IPS DF 6.9 (cell line): ENCODE data around the gene MSH5.
"Not testable (repeated sequence)": the region's sequence is repeated elsewhere in the genome, so short reads cannot be mapped to it uniquely, and the experiment has no call there.

Experiments used
- DNase-seq: peaks from one replicate; pipeline ENCODE4 v3.0.0-alpha.2; 2013; ENCODE audit warnings: low read depth, low spot score
- H3K27ac ChIP-seq: one replicate; pipeline ENCODE4 v1.5.1; 2013; ENCODE audit warnings: low read length, control low read depth
- H3K27me3 ChIP-seq: 2 replicates; pipeline ENCODE4 v1.6.1; 2013; ENCODE audit warnings: mild to moderate bottlenecking, low read length; ENCODE audit not compliant: control insufficient read depth, insufficient read depth
- H3K36me3 ChIP-seq: 2 replicates; pipeline ENCODE4 v1.6.1; 2013; ENCODE audit warnings: low read length; ENCODE audit not compliant: control insufficient read depth, insufficient read depth
- H3K4me1 ChIP-seq: 2 replicates; pipeline ENCODE4 v1.6.1; 2013; ENCODE audit warnings: low read length; ENCODE audit not compliant: control insufficient read depth, insufficient read depth
- H3K4me3 ChIP-seq: 2 replicates; pipeline ENCODE4 v1.5.1; 2013; ENCODE audit warnings: mild to moderate bottlenecking, low read length
- H3K9me3 ChIP-seq: 2 replicates; pipeline ENCODE4 v1.6.1; 2013; ENCODE audit warnings: low read length, inconsistent platforms; ENCODE audit not compliant: control insufficient read depth, insufficient read depth
- WGBS: extraction: QIAGEN DNeasy Blood & Tissue Kit; methylation state at CpG from one replicate; pipeline ENCODE4 v1.1.7; 2013; ENCODE audit warnings: mixed read lengths, missing lambda C conversion rate; ENCODE audit not compliant: insufficient read length, insufficient coverage; 5-methylcytosine and 5-hydroxymethylcytosine counted together

MSH5 gene

DNA sequence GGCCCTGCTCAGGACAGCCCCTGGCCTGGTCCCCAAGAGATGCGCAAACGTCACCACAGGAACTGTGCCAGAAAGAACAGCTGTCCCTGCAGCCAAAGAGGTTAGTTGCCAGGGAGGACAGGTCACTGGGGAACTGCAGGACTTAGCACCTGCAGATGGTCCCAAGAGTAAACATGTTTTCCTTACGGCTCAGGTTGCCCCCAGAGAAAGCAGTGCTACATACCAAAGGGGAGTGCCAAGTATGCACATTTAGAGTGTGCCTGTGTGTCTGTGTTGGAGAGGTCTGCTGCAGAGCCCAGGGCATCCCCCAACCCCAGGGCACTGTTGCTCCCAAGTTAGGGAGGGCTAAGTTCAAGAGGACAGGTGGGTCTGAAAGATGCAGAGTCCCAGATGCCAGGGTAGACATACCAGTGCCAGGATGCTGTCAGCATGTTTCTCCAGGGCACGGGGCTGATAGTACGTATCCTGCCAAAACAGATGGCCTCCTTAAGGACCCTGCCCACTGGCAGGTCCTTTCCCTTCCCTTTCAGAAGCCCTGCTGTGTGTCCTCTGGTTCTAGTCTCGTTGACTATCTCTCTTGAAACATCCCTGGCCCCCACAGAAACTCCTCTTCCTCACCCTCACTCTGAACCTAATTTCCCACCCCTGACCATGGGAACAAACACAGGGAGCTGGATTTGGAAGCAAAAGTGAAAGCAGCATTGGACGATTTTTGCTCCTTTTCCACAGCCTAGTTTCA lies 38.0 kb upstream of the MSH5 start:
- WGBS: no CpG with 5 or more reads among the region's 7 CpGs
- no peaks in the 10 kb centered on the region for H3K9me3 ChIP-seq
- peaks cover 2% of the 10 kb centered on the region; the same call in 1 of the 2 replicates for H3K36me3 ChIP-seq
- peak overlapping the region; percentile 80; the same call in 1 of the 2 replicates for H3K4me3 ChIP-seq
- no peak for DNase-seq
- peaks cover 6% of the 10 kb centered on the region for H3K4me1 ChIP-seq
- H3K27ac ChIP-seq: no peak overlapping the region
- H3K27me3 ChIP-seq: no peaks in the 10 kb centered on the region

- no peaks in the 10 kb centered on the region for H3K9me3 ChIP-seq
- no CpG with 5 or more reads among the region's 10 CpGs for WGBS
- no peak for DNase-seq
Measured at GRCh38 chr6:31702405-31702818, 37.4 kb upstream of the MSH5 start.

GRCh38 chr6:31702819-31703716 lies 36.7 kb upstream of the MSH5 start, which contains the start of gene ABHD16A:
TSS of gene ABHD16A (minus strand) at chr6:31703324. CDS start at chr6:31703281, 43 bp downstream.
- DNase-seq: peak; percentile 97
- H3K36me3 ChIP-seq: no peaks in the 10 kb centered on the region
- peak within 1 kb of the TSS; percentile 80; the same call in 1 of the 2 replicates for H3K4me3 ChIP-seq
- H3K27ac ChIP-seq: no peak within 1 kb of the TSS
- WGBS: no CpG with 5 or more reads among the region's 54 CpGs
- no peaks in the 10 kb centered on the region for H3K27me3 ChIP-seq
- H3K9me3 ChIP-seq: no peaks in the 10 kb centered on the region
- peaks cover 6% of the 10 kb centered on the region for H3K4me1 ChIP-seq

More at GRCh38 chr6:31702405-31702818, 37.4 kb upstream of the MSH5 start:
- Histone ChIP-seq H3K4me3 (peak overlapping the region; percentile 80; the same call in 1 of the 2 replicates), H3K27ac (no peak overlapping the region), H3K36me3 (peaks cover 2% of the 10 kb centered on the region; the same call in 1 of the 2 replicates), H3K4me1 (peaks cover 6% of the 10 kb centered on the region), H3K27me3 (no peaks in the 10 kb centered on the region)

DNA sequence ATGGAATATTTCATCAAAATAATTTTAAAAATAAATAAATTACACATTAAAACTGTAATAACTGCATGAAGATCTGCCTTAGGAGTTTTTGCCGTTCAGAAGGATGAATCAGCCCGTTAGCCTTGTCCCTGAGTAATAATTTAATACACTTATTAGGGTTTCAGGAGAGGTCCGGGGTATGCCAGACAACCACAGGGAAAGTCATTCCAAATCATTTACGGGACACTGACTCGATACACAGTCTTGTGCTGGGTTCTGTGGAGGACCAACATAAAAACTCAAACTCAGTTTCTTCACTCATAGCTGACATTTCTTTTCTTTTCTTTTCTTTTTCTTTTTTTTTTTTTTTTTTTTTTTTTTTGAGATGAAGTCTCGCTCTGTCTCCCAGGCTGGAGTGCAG lies 33.9 kb upstream of the MSH5 start:
- H3K9me3 ChIP-seq: no peaks in the 10 kb centered on the region
- no peak overlapping the region for H3K4me3 ChIP-seq
- H3K27ac ChIP-seq: no peak overlapping the region
- H3K36me3 ChIP-seq: no peaks in the 10 kb centered on the region
- H3K4me1 ChIP-seq: peaks cover 6% of the 10 kb centered on the region
- H3K27me3 ChIP-seq: no peaks in the 10 kb centered on the region
- no peak for DNase-seq
- no CpG with 5 or more reads among the region's 6 CpGs for WGBS

DNA sequence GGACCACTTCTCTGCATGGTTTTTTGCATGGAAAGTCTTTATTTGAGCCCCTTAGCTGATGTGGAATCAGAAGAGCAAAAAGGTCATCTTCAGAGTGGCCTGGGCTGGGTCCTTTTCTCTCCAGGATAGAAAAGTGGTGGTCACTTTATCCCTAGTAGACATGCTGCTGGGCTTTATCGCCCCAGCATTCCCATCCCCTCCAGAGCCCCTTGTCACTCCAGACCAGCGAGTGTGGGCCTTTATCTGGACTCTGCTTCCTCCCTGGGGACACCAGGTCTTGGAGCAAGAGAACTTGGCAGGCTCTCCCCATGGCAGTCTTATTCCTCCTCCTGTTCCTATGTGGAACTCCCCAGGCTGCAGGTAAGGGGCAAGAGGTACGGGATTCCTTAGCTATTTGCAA lies 33.2 kb upstream of the MSH5 start, which contains the start of gene LY6G6F:
TSS of gene LY6G6F (plus strand) at position 268 of the 400 bp plus-strand sequence. CDS start at position 309, 41 bp downstream.
- H3K4me3 ChIP-seq: no peak within 1 kb of the TSS
- H3K4me1 ChIP-seq: peaks cover 6% of the 10 kb centered on the region
- DNase-seq: no peak
- WGBS: no CpG with 5 or more reads among the region's 3 CpGs
- no peaks in the 10 kb centered on the region for H3K9me3 ChIP-seq
- H3K27me3 ChIP-seq: no peaks in the 10 kb centered on the region
- no peaks in the 10 kb centered on the region for H3K36me3 ChIP-seq
- H3K27ac ChIP-seq: no peak within 1 kb of the TSS

DNA sequence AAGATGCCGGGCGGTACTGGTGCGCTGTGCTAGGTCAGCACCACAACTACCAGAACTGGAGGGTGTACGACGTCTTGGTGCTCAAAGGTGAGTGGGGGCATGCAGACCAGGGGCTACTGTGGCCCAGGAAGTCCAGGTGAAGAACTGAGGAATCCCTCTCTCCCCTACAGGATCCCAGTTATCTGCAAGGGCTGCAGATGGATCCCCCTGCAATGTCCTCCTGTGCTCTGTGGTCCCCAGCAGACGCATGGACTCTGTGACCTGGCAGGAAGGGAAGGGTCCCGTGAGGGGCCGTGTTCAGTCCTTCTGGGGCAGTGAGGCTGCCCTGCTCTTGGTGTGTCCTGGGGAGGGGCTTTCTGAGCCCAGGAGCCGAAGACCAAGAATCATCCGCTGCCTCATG lies 32.1 kb upstream of the MSH5 start:
- no peaks in the 10 kb centered on the region for H3K9me3 ChIP-seq
- H3K36me3 ChIP-seq: no peaks in the 10 kb centered on the region
- no peak overlapping the region for H3K27ac ChIP-seq
- H3K4me3 ChIP-seq: no peak overlapping the region
- H3K27me3 ChIP-seq: no peaks in the 10 kb centered on the region
- no peak for DNase-seq
- H3K4me1 ChIP-seq: no peaks in the 10 kb centered on the region
- no CpG with 5 or more reads among the region's 10 CpGs for WGBS

- no peak overlapping the region for H3K4me3 ChIP-seq
- H3K27ac ChIP-seq: no peak overlapping the region
- H3K9me3 ChIP-seq: no peaks in the 10 kb centered on the region
- no CpG with 5 or more reads among the region's 3 CpGs for WGBS
- no peaks in the 10 kb centered on the region for H3K27me3 ChIP-seq
- H3K4me1 ChIP-seq: no peaks in the 10 kb centered on the region
- DNase-seq: no peak
- H3K36me3 ChIP-seq: no peaks in the 10 kb centered on the region
Measured at GRCh38 chr6:31708224-31708623, 31.6 kb upstream of the MSH5 start.

DNA sequence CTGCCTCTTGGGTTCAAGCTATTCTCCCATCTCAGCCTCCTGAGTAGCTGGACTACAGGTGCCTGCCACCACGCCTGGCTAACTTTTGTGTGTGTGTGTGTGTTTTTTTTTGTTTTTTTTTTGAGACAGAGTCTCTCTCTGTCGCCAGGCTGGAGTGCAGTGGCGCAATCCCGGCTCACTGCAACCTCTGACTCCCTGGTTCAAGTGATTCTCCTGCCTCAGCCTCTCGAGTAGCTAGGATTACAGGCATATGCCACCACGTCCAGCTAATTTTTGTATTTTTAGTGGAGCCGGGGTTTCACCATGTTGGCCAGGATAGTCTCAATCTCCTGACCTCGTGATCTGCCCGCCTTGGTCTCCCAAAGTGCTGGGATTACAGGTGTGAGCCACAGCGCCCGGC lies 30.6 kb upstream of the MSH5 start:
- H3K36me3 ChIP-seq, H3K27me3 ChIP-seq, H3K27ac ChIP-seq, H3K9me3 ChIP-seq, H3K4me1 ChIP-seq, H3K4me3 ChIP-seq, DNase-seq: not testable (repeated sequence)
- no CpG with 5 or more reads among the region's 11 CpGs for WGBS

GRCh38 chr6:31710523-31711219 lies 29.1 kb upstream of the MSH5 start:
- H3K4me3 ChIP-seq: no peak overlapping the region
- H3K27ac ChIP-seq: no peak overlapping the region
- no peak for DNase-seq
- H3K9me3 ChIP-seq: no peaks in the 10 kb centered on the region
- no CpG with 5 or more reads among the region's 5 CpGs for WGBS
- no peaks in the 10 kb centered on the region for H3K36me3 ChIP-seq
- H3K4me1 ChIP-seq: peaks cover 6% of the 10 kb centered on the region
- H3K27me3 ChIP-seq: no peaks in the 10 kb centered on the region

- Histone ChIP-seq H3K4me1 (peaks cover 6% of the 10 kb centered on the region), H3K4me3 (no peak overlapping the region), H3K27ac (no peak overlapping the region), H3K36me3 (no peaks in the 10 kb centered on the region), H3K9me3 (no peaks in the 10 kb centered on the region), H3K27me3 (no peaks in the 10 kb centered on the region)
- WGBS: no CpG with 5 or more reads among the region's 8 CpGs
- no peak for DNase-seq
Measured at GRCh38 chr6:31711233-31711632, 28.6 kb upstream of the MSH5 start.
